ENCODE measurements around the gene CDH23.

GRCh38 chr10:71611709-71612422 is 215.1 kb downstream of the CDH23 start:
- no peak for TF ChIP-seq CTCF (IDR thresholded peaks at IDR 0.05)
- TF ChIP-seq POLR2A (IDR thresholded peaks at IDR 0.05) = no peak
